ENCODE measurements around the gene OR11A1.

- no peak for TF ChIP-seq POLR2A (IDR thresholded peaks at IDR 0.05)
- TF ChIP-seq, protein P1, sequence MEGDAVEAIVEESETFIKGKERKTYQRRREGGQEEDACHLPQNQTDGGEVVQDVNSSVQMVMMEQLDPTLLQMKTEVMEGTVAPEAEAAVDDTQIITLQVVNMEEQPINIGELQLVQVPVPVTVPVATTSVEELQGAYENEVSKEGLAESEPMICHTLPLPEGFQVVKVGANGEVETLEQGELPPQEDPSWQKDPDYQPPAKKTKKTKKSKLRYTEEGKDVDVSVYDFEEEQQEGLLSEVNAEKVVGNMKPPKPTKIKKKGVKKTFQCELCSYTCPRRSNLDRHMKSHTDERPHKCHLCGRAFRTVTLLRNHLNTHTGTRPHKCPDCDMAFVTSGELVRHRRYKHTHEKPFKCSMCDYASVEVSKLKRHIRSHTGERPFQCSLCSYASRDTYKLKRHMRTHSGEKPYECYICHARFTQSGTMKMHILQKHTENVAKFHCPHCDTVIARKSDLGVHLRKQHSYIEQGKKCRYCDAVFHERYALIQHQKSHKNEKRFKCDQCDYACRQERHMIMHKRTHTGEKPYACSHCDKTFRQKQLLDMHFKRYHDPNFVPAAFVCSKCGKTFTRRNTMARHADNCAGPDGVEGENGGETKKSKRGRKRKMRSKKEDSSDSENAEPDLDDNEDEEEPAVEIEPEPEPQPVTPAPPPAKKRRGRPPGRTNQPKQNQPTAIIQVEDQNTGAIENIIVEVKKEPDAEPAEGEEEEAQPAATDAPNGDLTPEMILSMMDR (IDR thresholded peaks at IDR 0.05): no peak
Measured at GRCh38 chr6:29474996-29475395, 18.1 kb upstream of the OR11A1 start.

Data from thyroid gland (tissue), 4 donors.